ENCODE results near the gene ATXN10. TPM values are rescaled to one million over a fixed set of nuclear protein-coding genes. Genes with fewer than 3 reads are reported as not detected.

ATXN10 gene
- total RNA-seq, 4 donors from 2014 or later = 78.5 to 152 (median 113) TPM

- Histone ChIP-seq H3K4me3 (no peak overlapping the region), H3K4me1 (peaks cover 0 to 4% (median 0%) of the 10 kb centered on the region in 3 donors), H3K36me3 (no peaks in the 10 kb centered on the region), H3K27ac (no peak overlapping the region), H3K27me3 (peaks cover 33% of the 10 kb centered on the region), H3K9me3 (no peaks in the 10 kb centered on the region)
- ATAC-seq = no peak
- TF ChIP-seq POLR2AphosphoS5 (IDR thresholded peaks at IDR 0.05) (no peak), CTCF (IDR thresholded peaks at IDR 0.05) (no peak), EP300 (IDR thresholded peaks at IDR 0.05) (no peak)
- 92 to 94% methylated on average over 12 of the region's 12 CpGs for WGBS, 2 donors (ENCODE audit: low coverage in 1 of 2)
Measured at GRCh38 chr22:45650721-45651120, 20.9 kb upstream of the ATXN10 start.

- no peak for ATAC-seq
- 92 to 95% methylated on average over 6 to 7 of the region's 11 CpGs for WGBS, 2 donors (ENCODE audit: low coverage in 1 of 2)
- Histone ChIP-seq H3K4me3 (no peak overlapping the region), H3K9me3 (no peaks in the 10 kb centered on the region), H3K36me3 (no peaks in the 10 kb centered on the region), H3K27me3 (peaks cover 27% of the 10 kb centered on the region), H3K4me1 (no peaks in the 10 kb centered on the region), H3K27ac (no peak overlapping the region)
- TF ChIP-seq POLR2AphosphoS5 (IDR thresholded peaks at IDR 0.05) = no peak
Measured at GRCh38 chr22:45651931-45652528, 19.6 kb upstream of the ATXN10 start.

- no peak overlapping the region for H3K27ac ChIP-seq
- no peak for TF ChIP-seq CTCF (IDR thresholded peaks at IDR 0.05)
- TF ChIP-seq POLR2AphosphoS5 (IDR thresholded peaks at IDR 0.05) = no peak
- TF ChIP-seq EP300 (IDR thresholded peaks at IDR 0.05) = no peak
- TF ChIP-seq POLR2A (IDR thresholded peaks at IDR 0.05) = no peak
- H3K9me3 ChIP-seq = no peaks in the 10 kb centered on the region
- WGBS, 2 donors (ENCODE audit: low coverage in 1 of 2) = 90 to 100% methylated on average over 2 of the region's 2 CpGs
- H3K27me3 ChIP-seq = peaks cover 11% of the 10 kb centered on the region
- no peak for ATAC-seq
- H3K4me1 ChIP-seq = no peaks in the 10 kb centered on the region
- no peak overlapping the region for H3K4me3 ChIP-seq
- no peaks in the 10 kb centered on the region for H3K36me3 ChIP-seq
Measured at GRCh38 chr22:45656577-45656976, 15.1 kb upstream of the ATXN10 start.

- 67 to 71% methylated on average over 4 of the region's 4 CpGs for WGBS, 2 donors (ENCODE audit: low coverage in 1 of 2)
- peaks cover 0 to 5% (median 0%) of the 10 kb centered on the region in 3 donors for H3K9me3 ChIP-seq
- H3K27me3 ChIP-seq = peaks cover under 1% of the 10 kb centered on the region
- TF ChIP-seq POLR2A (IDR thresholded peaks at IDR 0.05) (no peak), CTCF (IDR thresholded peaks at IDR 0.05) (no peak), EP300 (IDR thresholded peaks at IDR 0.05) (no peak), POLR2AphosphoS5 (IDR thresholded peaks at IDR 0.05) (no peak)
- no peak overlapping the region for H3K27ac ChIP-seq
- no peak overlapping the region for H3K4me3 ChIP-seq
- no peak for ATAC-seq
- H3K36me3 ChIP-seq = no peaks in the 10 kb centered on the region
- no peaks in the 10 kb centered on the region for H3K4me1 ChIP-seq
Measured at GRCh38 chr22:45657701-45658100, 13.9 kb upstream of the ATXN10 start.

- Histone ChIP-seq H3K27ac (no peak overlapping the region), H3K4me1 (no peaks in the 10 kb centered on the region), H3K27me3 (no peaks in the 10 kb centered on the region), H3K9me3 (peaks cover 0 to 29% (median 0%) of the 10 kb centered on the region in 3 donors), H3K36me3 (no peaks in the 10 kb centered on the region), H3K4me3 (no peak overlapping the region)
- 27% methylated on average over 1 of the region's 1 CpG; no CpG with 5 or more reads in 1 of the 2 donors for WGBS, 2 donors (ENCODE audit: low coverage in 1 of 2)
- TF ChIP-seq CTCF (IDR thresholded peaks at IDR 0.05) (no peak), EP300 (IDR thresholded peaks at IDR 0.05) (no peak), POLR2A (IDR thresholded peaks at IDR 0.05) (no peak), POLR2AphosphoS5 (IDR thresholded peaks at IDR 0.05) (no peak)
- no peak for ATAC-seq
Measured at GRCh38 chr22:45664136-45664646, 7.4 kb upstream of the ATXN10 start.

Data from gastroesophageal sphincter (tissue), 4 donors.